SK-N-MC (cell line): ENCODE measurements around the gene FOXP1.

Experiments used
- EZH2 ChIP-seq: fragments of 200-600 bp; sonication (generic); IDR thresholded peaks from one replicate; pipeline ENCODE4 v1.6.1; 2017; ENCODE audit warnings: antibody characterized with exemption
- FOXP2 ChIP-seq: optimal IDR thresholded peaks from 2 replicates; pipeline ENCODE3; 2011; ENCODE audit warnings: mild to moderate bottlenecking, moderate library complexity; ENCODE audit not compliant: insufficient read depth; ENCODE audit errors: extremely low read length, control extremely low read depth
- POLR2AphosphoS5 ChIP-seq: IDR thresholded peaks from 2 replicates; pipeline ENCODE4 v1.6.1; 2012; ENCODE audit warnings: mild to moderate bottlenecking, low read depth, low read length, borderline replicate concordance

GRCh38 chr3:71462586-71462985 is 120.9 kb downstream of the FOXP1 start:
- no peak for TF ChIP-seq EZH2
- no peak for TF ChIP-seq POLR2AphosphoS5
- no peak for TF ChIP-seq FOXP2
